ENCODE data around the gene NHSL2.

- TF ChIP-seq POLR2A (IDR thresholded peaks at IDR 0.05), result no peak
- TF ChIP-seq, protein P1, sequence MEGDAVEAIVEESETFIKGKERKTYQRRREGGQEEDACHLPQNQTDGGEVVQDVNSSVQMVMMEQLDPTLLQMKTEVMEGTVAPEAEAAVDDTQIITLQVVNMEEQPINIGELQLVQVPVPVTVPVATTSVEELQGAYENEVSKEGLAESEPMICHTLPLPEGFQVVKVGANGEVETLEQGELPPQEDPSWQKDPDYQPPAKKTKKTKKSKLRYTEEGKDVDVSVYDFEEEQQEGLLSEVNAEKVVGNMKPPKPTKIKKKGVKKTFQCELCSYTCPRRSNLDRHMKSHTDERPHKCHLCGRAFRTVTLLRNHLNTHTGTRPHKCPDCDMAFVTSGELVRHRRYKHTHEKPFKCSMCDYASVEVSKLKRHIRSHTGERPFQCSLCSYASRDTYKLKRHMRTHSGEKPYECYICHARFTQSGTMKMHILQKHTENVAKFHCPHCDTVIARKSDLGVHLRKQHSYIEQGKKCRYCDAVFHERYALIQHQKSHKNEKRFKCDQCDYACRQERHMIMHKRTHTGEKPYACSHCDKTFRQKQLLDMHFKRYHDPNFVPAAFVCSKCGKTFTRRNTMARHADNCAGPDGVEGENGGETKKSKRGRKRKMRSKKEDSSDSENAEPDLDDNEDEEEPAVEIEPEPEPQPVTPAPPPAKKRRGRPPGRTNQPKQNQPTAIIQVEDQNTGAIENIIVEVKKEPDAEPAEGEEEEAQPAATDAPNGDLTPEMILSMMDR (IDR thresholded peaks at IDR 0.05), result no peak
These were observed 7.1 kb downstream of the NHSL2 start for GRCh38 chrX:71917621-71918343.

Data from uterus (tissue), 2 donors.